Measurements from ENCODE around the gene ABCA7. TPM values are rescaled to one million over a fixed set of nuclear protein-coding genes. Genes with fewer than 3 reads are reported as not detected.

The ABCA7 gene
- total and polyA plus RNA-seq, 2 of the 13 experiments (the other 11 are each of a cell fraction or from before 2014, with no cell fraction given) = 4.4 to 32.4 TPM

- TF ChIP-seq ZNF253 (CRISPR knock-in tag; IDR thresholded peaks at IDR 0.05; ENCODE audit: borderline replicate concordance) (no peak; the same call in 1 of the 2 replicates), ZBTB40 (IDR thresholded peaks at IDR 0.05) (no peak), ZBTB40 (CRISPR knock-in tag; IDR thresholded peaks at IDR 0.05) (peak; percentile 39; the same call in 1 of the 2 replicates), PPARG (CRISPR knock-in tag; conservative IDR thresholded peaks at IDR 0.05) (no peak), RXRA (CRISPR knock-in tag; IDR thresholded peaks at IDR 0.05) (no peak), KLF6 (CRISPR knock-in tag; IDR thresholded peaks at IDR 0.05) (no peak), ZMYM4 (CRISPR knock-in tag; IDR thresholded peaks at IDR 0.05) (0 out of 2 replicates have a peak, but pooled peaks have one; percentile 32), ZGPAT (CRISPR knock-in tag; IDR thresholded peaks at IDR 0.05) (no peak; the same call in 1 of the 2 replicates), ZBTB20 (CRISPR knock-in tag; IDR thresholded peaks at IDR 0.05; ENCODE audit: borderline replicate concordance, low read depth) (peak; percentile 61; the same call in 1 of the 2 replicates), HOXD1 (CRISPR knock-in tag; IDR thresholded peaks at IDR 0.05) (peak; percentile 72; the same call in 1 of the 2 replicates), ETV5 (CRISPR knock-in tag; IDR thresholded peaks at IDR 0.05; ENCODE audit: borderline replicate concordance) (peak; percentile 73; the same call in 1 of the 2 replicates), ZNF232 (CRISPR knock-in tag; IDR thresholded peaks at IDR 0.05; ENCODE audit: borderline replicate concordance) (0 out of 2 replicates have a peak, but pooled peaks have one; percentile 70), ZNF567 (CRISPR knock-in tag; IDR thresholded peaks at IDR 0.05; ENCODE audit: borderline replicate concordance) (no peak), ZKSCAN5 (CRISPR knock-in tag; IDR thresholded peaks at IDR 0.05) (no peak)
- TF ChIP-seq, protein P1, sequence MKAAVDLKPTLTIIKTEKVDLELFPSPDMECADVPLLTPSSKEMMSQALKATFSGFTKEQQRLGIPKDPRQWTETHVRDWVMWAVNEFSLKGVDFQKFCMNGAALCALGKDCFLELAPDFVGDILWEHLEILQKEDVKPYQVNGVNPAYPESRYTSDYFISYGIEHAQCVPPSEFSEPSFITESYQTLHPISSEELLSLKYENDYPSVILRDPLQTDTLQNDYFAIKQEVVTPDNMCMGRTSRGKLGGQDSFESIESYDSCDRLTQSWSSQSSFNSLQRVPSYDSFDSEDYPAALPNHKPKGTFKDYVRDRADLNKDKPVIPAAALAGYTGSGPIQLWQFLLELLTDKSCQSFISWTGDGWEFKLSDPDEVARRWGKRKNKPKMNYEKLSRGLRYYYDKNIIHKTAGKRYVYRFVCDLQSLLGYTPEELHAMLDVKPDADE (CRISPR knock-in tag; IDR thresholded peaks at IDR 0.05) = 0 out of 2 replicates have a peak, but pooled peaks have one; percentile 20
Observed at GRCh38 chr19:1066251-1066747, 26.4 kb downstream of the ABCA7 start (continued).

All from HepG2 (cell line).